Cerebellar nuclear complex (tissue), 1 donor: Measurements from ENCODE around the gene PRDM2.
"Not testable (repeated sequence)": the region's sequence is repeated elsewhere in the genome, so short reads cannot be mapped to it uniquely, and the experiment has no call there.

Experiments used
- DNase-seq, 2 experiments: peaks; one replicate each; lab custom pipeline; 2025; lab: John Stamatoyannopoulos, UW

Gene PRDM2

DNA sequence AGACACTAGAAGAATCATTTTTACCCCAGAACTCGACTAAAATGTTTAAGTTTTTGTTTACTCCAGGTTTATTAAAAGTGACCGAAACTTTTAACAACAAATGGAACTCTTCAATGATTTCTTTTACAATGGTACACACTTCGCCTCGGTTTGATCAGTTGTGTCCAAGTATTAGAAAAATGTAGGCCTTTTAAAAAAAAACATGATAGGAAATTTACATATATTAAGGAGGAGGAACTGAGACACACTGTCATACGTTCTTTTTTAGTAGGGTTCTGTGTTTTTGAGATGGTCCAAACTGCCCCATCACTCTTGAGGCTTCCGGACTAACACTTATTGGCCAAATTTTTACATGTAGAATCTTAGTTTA, 1.3 kb downstream of the PRDM2 start:
- no peak for DNase-seq

- no peak for DNase-seq
These were observed 2.6 kb downstream of the PRDM2 start for GRCh38 chr1:13702425-13703127.

DNA sequence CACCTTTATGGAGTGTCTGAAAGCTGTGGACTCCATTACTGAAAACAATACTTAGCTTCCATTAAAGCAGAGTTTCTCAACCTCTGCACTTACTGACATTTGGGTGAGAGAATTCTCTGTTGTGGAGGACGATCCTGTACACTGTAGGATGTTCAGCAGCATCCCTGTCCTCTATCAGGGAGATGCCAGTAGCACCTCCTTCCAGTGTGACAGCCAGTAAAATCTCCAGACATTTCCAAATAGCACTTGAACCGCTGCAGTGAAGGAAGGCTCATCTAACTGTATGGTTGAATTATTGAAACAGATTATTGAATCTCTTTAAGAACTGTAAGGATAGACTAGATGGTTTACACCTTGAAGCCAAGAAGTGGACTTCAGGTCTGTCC, 3.1 kb downstream of the PRDM2 start:
- DNase-seq: no peak

DNA sequence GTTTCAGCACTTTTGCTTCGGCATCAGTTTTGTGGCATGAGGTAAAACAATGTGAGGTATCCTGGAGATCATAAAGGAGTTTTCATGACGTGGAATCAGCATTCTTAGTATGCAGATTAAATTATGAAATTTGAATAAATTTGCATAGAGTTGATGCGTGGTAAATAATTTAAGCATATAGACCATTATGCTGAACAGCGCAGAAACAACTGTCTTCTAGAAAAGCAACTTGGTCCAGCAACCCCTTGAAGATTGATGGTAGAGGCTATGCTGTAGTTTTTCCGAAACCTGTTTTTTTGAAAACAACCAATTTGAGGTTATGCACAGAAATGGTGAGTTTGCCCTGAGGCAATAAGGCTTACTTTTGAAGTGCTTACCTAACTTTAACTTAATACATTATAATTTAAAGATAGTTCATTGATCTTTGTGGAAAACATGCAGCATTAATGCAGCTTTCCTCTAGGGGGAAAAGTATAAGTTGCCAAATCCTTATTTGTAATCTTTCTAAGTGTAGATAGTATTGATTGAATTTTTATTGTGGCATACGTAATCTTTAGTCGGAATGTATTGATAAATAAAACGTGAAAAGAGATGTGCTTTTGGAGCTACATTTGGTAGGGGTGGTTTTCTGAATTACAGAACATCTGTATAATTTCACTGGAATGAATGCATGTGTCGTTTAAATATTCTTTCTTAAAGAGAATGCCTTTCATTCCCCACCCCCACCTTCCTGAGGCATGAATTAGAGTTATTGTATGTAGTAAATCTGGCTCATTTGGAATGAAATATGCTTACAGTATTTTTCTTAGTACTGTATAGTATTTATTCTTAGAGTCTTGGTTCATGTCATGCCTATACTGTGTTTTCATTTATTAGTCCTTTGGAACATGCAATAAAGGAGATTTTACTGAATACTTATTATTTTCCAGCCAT, 3.8 kb downstream of the PRDM2 start:
- no peak for DNase-seq

GRCh38 chr1:13706046-13706445, 6.1 kb downstream of the PRDM2 start:
- DNase-seq: no peak

GRCh38 chr1:13707164-13707563, 7.2 kb downstream of the PRDM2 start:
- DNase-seq: no peak

- DNase-seq: no peak
These were observed 8.5 kb downstream of the PRDM2 start for GRCh38 chr1:13708380-13708982.

DNA sequence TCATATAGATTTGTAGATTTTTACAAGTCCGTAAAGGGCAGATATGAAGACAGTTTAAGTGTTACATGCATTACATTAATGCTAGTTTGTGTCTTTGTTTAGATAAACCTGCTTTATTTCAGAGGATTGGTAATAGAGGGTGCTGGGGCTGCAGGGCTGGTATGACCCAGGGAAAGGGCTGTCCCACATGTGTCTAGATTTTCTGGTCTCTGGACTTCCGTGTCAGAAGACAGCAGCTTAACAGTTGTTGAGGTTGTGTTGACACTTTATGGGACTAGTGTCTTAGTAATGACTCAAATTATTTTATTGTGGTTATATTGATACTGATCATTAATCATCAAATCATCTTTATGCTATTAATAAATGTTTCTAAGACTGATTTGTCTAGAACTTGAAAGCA, 10.1 kb downstream of the PRDM2 start:
- DNase-seq: no peak

- no peak for DNase-seq
These were observed 14.9 kb downstream of the PRDM2 start for GRCh38 chr1:13714851-13715250.

DNA sequence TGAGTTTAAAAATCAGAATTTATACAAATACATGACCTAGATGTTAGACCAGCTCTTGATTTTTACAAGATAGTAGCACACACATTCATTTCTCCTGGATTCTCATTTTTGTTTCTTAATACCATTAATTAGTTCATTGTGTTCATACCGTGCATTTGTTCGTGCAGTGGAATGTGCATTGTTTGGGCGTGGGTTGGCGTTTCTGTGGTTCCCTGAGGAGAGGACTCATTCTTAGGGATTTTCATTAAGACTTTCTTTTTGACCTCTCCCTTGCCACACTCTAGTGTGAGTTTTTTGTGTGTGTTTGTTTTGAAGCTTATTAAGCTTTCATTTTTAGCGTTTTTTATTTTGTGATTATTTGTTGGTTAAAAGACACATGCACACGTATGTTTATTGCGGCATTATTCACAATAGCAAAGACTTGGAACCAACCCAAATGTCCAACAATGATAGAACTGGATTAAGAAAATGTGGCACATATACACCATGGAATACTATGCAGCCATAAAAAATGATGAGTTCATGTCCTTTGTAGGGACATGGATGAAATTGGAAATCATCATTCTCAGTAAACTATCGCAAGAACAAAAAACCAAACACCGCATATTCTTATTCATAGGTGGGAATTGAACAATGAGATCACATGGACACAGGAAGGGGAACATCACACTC, 15.8 kb downstream of the PRDM2 start:
- not testable (repeated sequence) for DNase-seq

DNA sequence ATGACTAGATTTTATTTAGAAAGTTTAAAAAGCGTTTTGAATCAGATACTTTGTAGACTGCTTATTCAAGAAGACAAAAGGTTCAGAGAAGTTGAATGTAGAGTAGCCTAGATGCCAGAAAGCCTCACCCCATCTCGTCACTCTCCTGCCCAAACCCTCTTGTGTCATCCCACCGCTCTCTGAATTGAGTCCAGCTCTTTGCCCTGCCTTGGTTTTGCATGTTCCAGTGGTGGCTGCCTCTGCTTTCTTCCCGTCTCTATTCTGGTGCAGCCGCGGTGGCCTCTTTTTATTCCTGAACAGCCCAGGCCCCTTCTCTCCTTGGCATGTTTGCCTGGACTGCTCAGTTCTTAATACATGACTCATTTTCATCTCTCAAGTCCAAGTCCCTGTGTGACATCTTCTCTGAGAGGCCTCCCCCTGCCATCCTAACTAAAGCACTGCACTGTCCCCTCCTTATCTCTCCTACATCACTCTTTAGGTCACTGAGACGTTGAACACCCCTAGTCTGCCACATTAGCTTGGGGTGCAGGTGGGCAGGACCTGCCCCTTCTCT, 22.9 kb downstream of the PRDM2 start:
- DNase-seq: no peak

DNA sequence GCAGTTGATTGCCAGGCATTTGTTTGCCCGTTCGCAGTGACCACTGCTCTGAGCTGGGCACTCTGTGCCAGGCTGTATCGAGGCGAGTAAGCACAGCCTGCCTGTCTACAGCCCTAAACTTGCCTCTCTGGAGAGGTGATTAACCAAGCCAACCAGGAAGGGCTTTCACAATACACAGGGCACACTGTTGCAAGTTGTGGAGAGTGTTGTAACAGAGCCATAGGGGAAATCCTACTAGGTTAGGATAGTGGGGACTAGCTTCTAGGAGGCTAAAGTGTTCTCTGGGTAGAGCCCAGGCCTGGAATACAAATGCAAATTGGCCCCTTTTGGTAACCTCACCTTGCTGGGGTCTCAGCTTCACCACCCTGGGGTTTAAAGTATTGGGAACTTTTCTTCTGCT, 23.8 kb downstream of the PRDM2 start:
- no peak for DNase-seq

GRCh38 chr1:13725714-13726175, 25.8 kb downstream of the PRDM2 start:
- no peak for DNase-seq

DNA sequence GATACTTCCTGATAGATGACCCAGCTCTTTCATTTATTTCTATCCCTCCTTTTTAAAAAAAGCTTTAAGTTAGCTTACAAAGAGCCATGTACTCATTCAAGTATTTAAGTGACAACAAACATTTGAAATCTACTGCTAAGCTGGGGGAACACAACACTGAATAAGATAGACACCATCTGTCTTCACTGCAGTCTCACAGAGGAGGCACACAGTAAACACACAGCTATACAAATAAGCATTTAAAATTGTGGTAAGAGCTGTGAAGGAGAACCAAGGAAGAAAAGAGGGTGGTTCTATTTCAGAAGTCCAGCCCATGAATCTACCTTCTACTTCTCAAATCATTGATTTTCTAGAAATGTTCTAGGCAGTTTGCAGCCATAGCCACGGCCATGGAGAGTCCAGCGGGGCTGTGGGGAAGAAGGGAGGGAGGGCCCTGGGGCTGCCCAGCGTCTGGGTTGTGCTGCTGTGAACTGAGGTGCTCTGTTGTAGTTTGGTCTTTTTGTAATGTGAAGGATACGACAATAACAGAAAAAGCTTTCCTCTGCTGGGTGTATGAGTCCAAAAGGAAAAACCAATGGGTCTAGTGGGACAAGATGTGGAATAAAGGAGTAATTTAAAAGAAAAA, 28.2 kb downstream of the PRDM2 start:
- DNase-seq: no peak

DNA sequence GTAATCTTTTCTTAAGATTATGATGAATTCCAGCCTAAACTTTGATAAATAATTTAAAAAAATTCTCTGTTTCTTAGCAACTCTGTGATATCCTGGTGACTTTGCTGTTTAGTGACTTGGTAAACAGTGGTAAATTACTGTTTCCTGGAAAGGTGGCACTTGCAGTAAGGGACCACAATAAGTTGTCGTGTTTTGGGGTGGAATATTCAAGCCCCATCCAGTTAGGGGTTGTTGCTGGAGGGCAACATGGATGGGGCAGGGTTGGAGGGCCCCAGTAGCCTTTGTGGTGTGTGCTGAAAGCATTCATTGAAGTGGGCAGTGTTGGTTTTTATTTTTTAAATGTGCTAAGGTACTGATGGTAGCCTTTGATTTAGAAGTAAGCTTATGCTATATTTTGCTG, 30.3 kb downstream of the PRDM2 start:
- no peak for DNase-seq

DNA sequence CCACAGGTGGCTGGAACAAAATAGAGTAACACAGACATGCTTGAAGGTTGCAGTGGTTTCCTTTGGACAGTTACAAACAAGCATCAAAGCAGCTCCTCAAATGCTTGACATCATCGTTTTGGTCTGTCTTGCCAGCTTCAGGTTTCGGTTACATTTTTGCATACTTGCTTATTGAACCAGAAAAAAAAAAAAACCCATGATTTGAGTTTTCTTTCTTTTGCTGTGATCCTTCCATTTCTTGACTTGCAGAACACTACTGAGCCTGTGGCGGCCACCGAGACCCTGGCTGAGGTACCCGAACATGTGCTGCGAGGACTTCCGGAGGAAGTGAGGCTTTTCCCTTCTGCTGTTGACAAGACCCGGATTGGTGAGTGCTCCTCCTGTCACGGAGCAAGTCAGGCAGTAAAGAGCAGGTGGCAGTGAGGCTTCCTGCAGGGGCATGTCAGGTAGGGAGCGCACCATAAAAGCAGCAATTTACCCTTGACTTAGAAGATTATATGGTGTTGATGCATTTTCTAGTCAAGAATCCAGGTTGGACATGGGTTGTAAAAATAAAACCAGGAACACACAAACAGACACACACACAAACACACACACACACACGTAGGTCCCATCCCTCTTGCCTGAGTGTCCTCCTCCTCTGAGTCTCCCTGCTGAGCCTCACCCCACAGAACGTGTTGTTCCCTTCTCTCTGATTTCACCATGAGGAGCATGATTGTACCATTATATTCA, 30.9 kb downstream of the PRDM2 start:
- peak in 1 of 2 experiments; percentile 56 for DNase-seq

DNA sequence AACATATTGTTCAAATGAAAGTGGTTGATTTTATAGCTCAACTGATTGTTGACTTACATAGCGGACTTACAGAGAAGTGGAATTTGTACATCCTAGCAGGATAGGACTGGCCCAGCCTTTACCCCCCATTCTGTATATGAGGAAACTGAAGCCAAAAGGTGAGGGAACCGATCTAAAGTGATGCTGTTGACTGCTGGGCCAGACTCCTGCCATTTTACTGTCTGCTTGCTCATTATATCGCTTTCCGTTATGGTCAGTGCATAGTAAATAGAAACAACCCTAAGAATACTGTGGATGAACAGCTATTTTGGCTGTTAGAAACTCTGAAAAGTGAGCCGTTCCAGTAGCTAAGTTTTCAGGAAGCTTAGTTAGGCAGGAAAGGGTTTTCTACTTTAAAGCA, 31.9 kb downstream of the PRDM2 start:
- no peak for DNase-seq

DNA sequence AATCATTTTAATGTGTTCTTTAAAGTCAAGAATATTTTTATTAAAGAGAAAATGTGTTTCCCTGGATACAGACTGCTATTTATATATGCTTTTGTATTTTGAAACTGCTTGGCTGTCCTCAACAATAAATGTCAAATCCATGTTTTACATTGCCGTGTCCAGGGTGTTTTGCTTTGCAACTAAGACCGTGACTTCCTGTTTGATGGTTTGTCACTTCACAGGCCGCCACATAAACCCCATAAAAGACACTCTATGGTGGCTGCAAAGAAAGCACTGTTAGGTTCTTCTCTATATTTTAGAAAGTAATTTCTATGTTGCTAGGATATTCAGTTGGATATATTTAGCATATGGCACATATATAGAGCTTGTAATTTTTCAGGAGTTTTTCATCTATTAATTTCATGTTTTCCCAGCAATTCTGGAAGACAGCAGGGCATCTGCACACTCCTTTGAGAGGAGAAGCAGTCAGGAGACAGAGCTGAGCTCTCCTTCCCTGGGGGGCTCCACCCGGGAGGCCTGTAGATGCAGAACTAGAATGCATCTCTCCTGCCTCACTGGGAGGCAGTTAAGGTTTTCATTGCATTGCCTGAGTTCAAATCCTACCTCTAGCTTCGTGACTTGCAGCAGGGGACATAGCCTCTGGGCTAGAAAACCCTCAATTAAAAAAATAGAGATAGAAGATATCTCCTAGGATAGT, 33.1 kb downstream of the PRDM2 start:
- DNase-seq: no peak

GRCh38 chr1:13733711-13734110, 33.7 kb downstream of the PRDM2 start:
- DNase-seq: no peak
